ENCODE data around the gene C19orf12.

Gene C19orf12

GRCh38 chr19:29666578-29667386 lies 48.3 kb downstream of the C19orf12 start:
- TF ChIP-seq FOXM1 (IDR thresholded peaks at IDR 0.05; ENCODE audit: borderline replicate concordance, low read depth) = no peak
- no peak for TF ChIP-seq CREB1 (IDR thresholded peaks at IDR 0.05; ENCODE audit: low read depth)
- TF ChIP-seq REST (IDR thresholded peaks at IDR 0.05; ENCODE audit: low read depth) = peak; percentile 43; the same call in 1 of the 2 replicates
- no peak for TF ChIP-seq TAF1 (IDR thresholded peaks at IDR 0.05; ENCODE audit: low read depth)

- TF ChIP-seq REST (IDR thresholded peaks at IDR 0.05; ENCODE audit: low read depth) (no peak), FOXM1 (IDR thresholded peaks at IDR 0.05; ENCODE audit: borderline replicate concordance, low read depth) (no peak), TCF12 (IDR thresholded peaks at IDR 0.05; ENCODE audit: low read depth) (0 out of 2 replicates have a peak, but pooled peaks have one; percentile 7), TEAD4 (IDR thresholded peaks at IDR 0.05) (peak; percentile 53), MAX (IDR thresholded peaks at IDR 0.05) (peak; percentile 67; the same call in 1 of the 2 replicates)
Observed at GRCh38 chr19:29665826-29666577, 49.1 kb downstream of the C19orf12 start.

GRCh38 chr19:29665215-29665825 lies 49.7 kb downstream of the C19orf12 start, which contains the start of gene PLEKHF1:
PLEKHF1 (plus strand) TSS chr19:29665461; CDS start chr19:29673840, 8,379 bp downstream.
- TF ChIP-seq ZBTB7A (IDR thresholded peaks at IDR 0.05; ENCODE audit: low read depth) (peak; percentile 0; the same call in 1 of the 2 replicates), YY1 (IDR thresholded peaks at IDR 0.05; ENCODE audit: low read depth) (no peak), REST (IDR thresholded peaks at IDR 0.05; ENCODE audit: low read depth) (no peak)

- TF ChIP-seq FOXM1 (IDR thresholded peaks at IDR 0.05; ENCODE audit: borderline replicate concordance, low read depth) = no peak
- no peak for TF ChIP-seq TCF12 (IDR thresholded peaks at IDR 0.05; ENCODE audit: low read depth)
- 0 out of 2 replicates have a peak, but pooled peaks have one; percentile 49 for TF ChIP-seq ZBTB7A (IDR thresholded peaks at IDR 0.05; ENCODE audit: low read depth)
- TF ChIP-seq YY1 (IDR thresholded peaks at IDR 0.05; ENCODE audit: low read depth) = no peak
Observed at GRCh38 chr19:29664753-29665214, 50.3 kb downstream of the C19orf12 start.

- TF ChIP-seq RAD21 (IDR thresholded peaks at IDR 0.05; ENCODE audit: low read depth) = no peak
- TF ChIP-seq EGR1 (IDR thresholded peaks at IDR 0.05) = no peak
- TF ChIP-seq YY1 (IDR thresholded peaks at IDR 0.05; ENCODE audit: low read depth) = no peak
- TF ChIP-seq USF1 (IDR thresholded peaks at IDR 0.05) = no peak
- TF ChIP-seq CREB1 (IDR thresholded peaks at IDR 0.05; ENCODE audit: low read depth) = no peak
- no peak for TF ChIP-seq CEBPB (IDR thresholded peaks at IDR 0.05)
- TF ChIP-seq REST (IDR thresholded peaks at IDR 0.05; ENCODE audit: low read depth) = no peak
- no peak for TF ChIP-seq TAF1 (IDR thresholded peaks at IDR 0.05; ENCODE audit: low read depth)
- no peak for TF ChIP-seq FOXM1 (IDR thresholded peaks at IDR 0.05; ENCODE audit: borderline replicate concordance, low read depth)
- TF ChIP-seq EP300 (IDR thresholded peaks at IDR 0.05; ENCODE audit: borderline replicate concordance) = no peak
- TF ChIP-seq NFIC (IDR thresholded peaks at IDR 0.05) = no peak
- no peak for TF ChIP-seq TEAD4 (IDR thresholded peaks at IDR 0.05)
- TF ChIP-seq ZBTB7A (IDR thresholded peaks at IDR 0.05; ENCODE audit: low read depth) = no peak
- no peak for TF ChIP-seq TCF12 (IDR thresholded peaks at IDR 0.05; ENCODE audit: low read depth)
- TF ChIP-seq MAX (IDR thresholded peaks at IDR 0.05) = no peak
Observed at GRCh38 chr19:29663861-29664752, 51.0 kb downstream of the C19orf12 start.

Measured in Ishikawa (cell line).